Suprapubic skin (tissue), 4 donors: ENCODE data around the gene CNOT4. TPM values are rescaled to one million over a fixed set of nuclear protein-coding genes. Genes with fewer than 3 reads are reported as not detected.

Source experiments
- DNase-seq, 2 donors: peaks; one replicate each; pipeline ENCODE4 v3.0.0-alpha.2; 2019; ENCODE audit warnings: low spot score in 2 of 2
- H3K27ac ChIP-seq: fragments of 200-600 bp; sonication (generic); one replicate; pipeline ENCODE4 v1.5.1; 2019
- H3K27me3 ChIP-seq: fragments of 200-600 bp; sonication (generic); one replicate; pipeline ENCODE4 v1.5.1; 2019
- H3K36me3 ChIP-seq: fragments of 200-600 bp; sonication (generic); one replicate; pipeline ENCODE4 v1.5.1; 2019
- H3K4me1 ChIP-seq: fragments of 200-600 bp; sonication (generic); one replicate; pipeline ENCODE4 v1.5.1; 2019
- H3K4me3 ChIP-seq: fragments of 200-600 bp; sonication (generic); one replicate; pipeline ENCODE4 v1.5.1; 2019; ENCODE audit warnings: mild to moderate bottlenecking
- H3K9me3 ChIP-seq: fragments of 200-600 bp; sonication (generic); one replicate; pipeline ENCODE4 v1.5.1; 2019
- EP300 ChIP-seq: sonication (generic); formaldehyde crosslinking; IDR thresholded peaks from one replicate; pipeline ENCODE4 v1.6.1; 2017; ENCODE audit warnings: antibody characterized with exemption
- POLR2A ChIP-seq, 2 donors: fragments of 450-650 bp; IDR thresholded peaks; one replicate each; pipeline ENCODE4 v1.6.1; 2017; ENCODE audit warnings: antibody characterized with exemption in 2 of 2, mild to moderate bottlenecking in 2 of 2, moderate library complexity in 2 of 2
- POLR2AphosphoS5 ChIP-seq, 3 donors: sonication (generic); formaldehyde crosslinking; IDR thresholded peaks; one replicate each; pipeline ENCODE4 v1.6.1; 2017; ENCODE audit warnings: antibody characterized with exemption in 3 of 3
- WGBS: methylation state at CpG from one replicate; pipeline ENCODE4 v1.1.5; 2018; 5-methylcytosine and 5-hydroxymethylcytosine counted together
- total RNA-seq, 4 donors: library from RNA; depleted of rRNA; stranded (reverse); fragments of >200 nt; gene quantifications; one replicate each; pipeline ENCODE4 v1.1.0, GENCODE V29; 2016
- TF ChIP-seq, protein P1 (sequence below), 2 donors: fragments of 200-600 bp in 1 of 2; fragments of 450-650 bp in 1 of 2; sonication (generic) in 1 of 2; IDR thresholded peaks; one replicate each; pipeline ENCODE4 v1.5.1; 2016 to 2019; ENCODE audit warnings: antibody characterized with exemption in 2 of 2, mild to moderate bottlenecking in 1 of 2, moderate library complexity in 1 of 2

CNOT4 gene
- total RNA-seq, 4 donors from 2014 or later = 17.2 to 32.3 (median 22.6) TPM

DNA sequence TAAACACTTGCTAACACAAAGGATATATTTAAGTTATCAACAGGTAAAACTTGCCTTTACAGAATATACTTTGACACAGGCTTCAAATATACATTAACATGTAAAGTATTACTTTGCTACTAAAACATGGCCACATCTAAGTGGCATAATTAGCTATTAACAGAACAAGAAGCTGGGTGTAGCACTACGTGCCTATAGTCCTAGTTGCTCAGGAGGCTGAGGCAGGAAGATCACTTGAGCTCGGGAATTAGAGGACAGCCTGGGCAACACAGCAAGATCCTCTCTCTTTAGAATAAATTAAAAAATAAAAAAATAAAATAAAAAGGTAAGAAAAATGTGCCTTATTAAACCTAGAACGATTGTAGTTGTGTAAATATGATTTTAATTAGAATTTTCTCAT lies 106.6 kb downstream of the CNOT4 start:
- H3K4me1 ChIP-seq = no peaks in the 10 kb centered on the region
- 92% methylated on average over 3 of the region's 3 CpGs for WGBS
- no peak for TF ChIP-seq POLR2A (IDR thresholded peaks at IDR 0.05)
- no peaks in the 10 kb centered on the region for H3K27me3 ChIP-seq
- H3K4me3 ChIP-seq = no peak overlapping the region
- DNase-seq = no peak
- no peak overlapping the region for H3K27ac ChIP-seq
- H3K36me3 ChIP-seq = peaks cover 12% of the 10 kb centered on the region
- H3K9me3 ChIP-seq = no peaks in the 10 kb centered on the region

DNA sequence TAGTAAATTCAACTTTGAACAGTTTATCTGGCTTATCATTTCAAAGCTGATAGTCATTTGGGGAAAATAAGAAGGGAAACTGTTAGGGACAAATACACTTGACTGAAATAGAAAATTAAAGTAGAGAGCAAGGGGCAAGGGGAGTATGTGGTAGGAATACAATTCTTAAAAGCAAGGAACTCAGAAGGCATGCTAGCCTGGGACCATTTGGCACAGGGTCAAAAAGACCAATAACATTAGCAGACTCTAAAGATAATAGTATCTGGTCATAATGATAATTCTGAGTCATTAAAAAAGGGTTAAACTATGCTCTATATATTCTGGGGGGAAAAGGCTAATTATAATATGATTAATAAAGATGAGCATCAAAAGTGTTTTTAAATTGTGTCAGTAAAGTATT lies 112.2 kb downstream of the CNOT4 start:
- Histone ChIP-seq H3K27me3 (no peaks in the 10 kb centered on the region), H3K36me3 (peaks cover 11% of the 10 kb centered on the region), H3K9me3 (no peaks in the 10 kb centered on the region), H3K4me1 (no peaks in the 10 kb centered on the region), H3K4me3 (no peak overlapping the region), H3K27ac (no peak overlapping the region)
- no peak for DNase-seq
- no peak for TF ChIP-seq EP300

DNA sequence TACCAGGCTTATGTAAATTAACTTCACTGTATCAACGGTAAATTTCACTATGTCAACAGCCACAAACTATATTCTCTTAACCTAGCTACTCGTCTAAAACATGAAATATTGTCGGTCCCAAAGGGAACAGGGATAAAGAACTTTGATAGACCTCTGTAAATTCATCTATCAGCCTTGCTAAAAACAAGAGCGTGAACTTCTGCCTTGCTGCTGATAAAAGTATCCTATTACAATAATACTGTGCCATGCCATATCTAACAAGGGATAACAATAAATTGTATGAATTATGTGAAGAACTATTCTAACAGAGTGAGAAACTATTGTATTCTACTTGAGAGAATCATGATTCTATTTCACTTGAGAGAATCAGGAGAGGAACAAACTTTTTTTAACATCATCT lies 117.2 kb downstream of the CNOT4 start:
- H3K27ac ChIP-seq = no peak overlapping the region
- TF ChIP-seq, protein P1, sequence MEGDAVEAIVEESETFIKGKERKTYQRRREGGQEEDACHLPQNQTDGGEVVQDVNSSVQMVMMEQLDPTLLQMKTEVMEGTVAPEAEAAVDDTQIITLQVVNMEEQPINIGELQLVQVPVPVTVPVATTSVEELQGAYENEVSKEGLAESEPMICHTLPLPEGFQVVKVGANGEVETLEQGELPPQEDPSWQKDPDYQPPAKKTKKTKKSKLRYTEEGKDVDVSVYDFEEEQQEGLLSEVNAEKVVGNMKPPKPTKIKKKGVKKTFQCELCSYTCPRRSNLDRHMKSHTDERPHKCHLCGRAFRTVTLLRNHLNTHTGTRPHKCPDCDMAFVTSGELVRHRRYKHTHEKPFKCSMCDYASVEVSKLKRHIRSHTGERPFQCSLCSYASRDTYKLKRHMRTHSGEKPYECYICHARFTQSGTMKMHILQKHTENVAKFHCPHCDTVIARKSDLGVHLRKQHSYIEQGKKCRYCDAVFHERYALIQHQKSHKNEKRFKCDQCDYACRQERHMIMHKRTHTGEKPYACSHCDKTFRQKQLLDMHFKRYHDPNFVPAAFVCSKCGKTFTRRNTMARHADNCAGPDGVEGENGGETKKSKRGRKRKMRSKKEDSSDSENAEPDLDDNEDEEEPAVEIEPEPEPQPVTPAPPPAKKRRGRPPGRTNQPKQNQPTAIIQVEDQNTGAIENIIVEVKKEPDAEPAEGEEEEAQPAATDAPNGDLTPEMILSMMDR (IDR thresholded peaks at IDR 0.05) = no peak
- TF ChIP-seq POLR2AphosphoS5 (IDR thresholded peaks at IDR 0.05) = no peak
- no peak for TF ChIP-seq EP300
- no peak for TF ChIP-seq POLR2A (IDR thresholded peaks at IDR 0.05)
- no peaks in the 10 kb centered on the region for H3K27me3 ChIP-seq
- no peaks in the 10 kb centered on the region for H3K4me1 ChIP-seq
- 86% methylated on average over 4 of the region's 4 CpGs for WGBS
- H3K36me3 ChIP-seq = peaks cover 11% of the 10 kb centered on the region
- H3K9me3 ChIP-seq = no peaks in the 10 kb centered on the region
- no peak for DNase-seq
- no peak overlapping the region for H3K4me3 ChIP-seq

DNA sequence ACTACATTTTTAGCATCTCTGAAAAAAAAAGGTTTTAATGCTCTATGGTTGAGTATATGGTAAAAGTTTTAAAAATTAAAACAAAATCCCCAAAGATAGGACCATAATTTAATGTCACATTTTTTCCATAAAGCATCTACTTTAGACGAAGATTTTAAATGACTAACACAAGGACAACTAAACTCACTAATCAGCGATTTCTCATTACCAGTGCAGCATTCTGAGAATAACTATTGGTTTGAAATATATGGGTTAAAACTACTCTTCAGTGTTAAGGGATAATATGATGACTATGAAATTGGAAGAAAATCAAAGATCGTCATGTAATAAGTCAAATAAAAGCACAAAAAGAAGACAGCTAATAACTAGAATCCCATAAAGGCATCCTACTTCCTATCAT lies 118.4 kb downstream of the CNOT4 start:
- 86% methylated on average over 3 of the region's 3 CpGs for WGBS
- no peaks in the 10 kb centered on the region for H3K4me1 ChIP-seq
- H3K27ac ChIP-seq = no peak overlapping the region
- TF ChIP-seq POLR2A (IDR thresholded peaks at IDR 0.05) (no peak), POLR2AphosphoS5 (IDR thresholded peaks at IDR 0.05) (no peak), EP300 (no peak)
- TF ChIP-seq, protein P1 (IDR thresholded peaks at IDR 0.05) = no peak
- no peak overlapping the region for H3K4me3 ChIP-seq
- DNase-seq = no peak
- peaks cover 11% of the 10 kb centered on the region for H3K36me3 ChIP-seq
- no peaks in the 10 kb centered on the region for H3K9me3 ChIP-seq
- H3K27me3 ChIP-seq = no peaks in the 10 kb centered on the region

DNA sequence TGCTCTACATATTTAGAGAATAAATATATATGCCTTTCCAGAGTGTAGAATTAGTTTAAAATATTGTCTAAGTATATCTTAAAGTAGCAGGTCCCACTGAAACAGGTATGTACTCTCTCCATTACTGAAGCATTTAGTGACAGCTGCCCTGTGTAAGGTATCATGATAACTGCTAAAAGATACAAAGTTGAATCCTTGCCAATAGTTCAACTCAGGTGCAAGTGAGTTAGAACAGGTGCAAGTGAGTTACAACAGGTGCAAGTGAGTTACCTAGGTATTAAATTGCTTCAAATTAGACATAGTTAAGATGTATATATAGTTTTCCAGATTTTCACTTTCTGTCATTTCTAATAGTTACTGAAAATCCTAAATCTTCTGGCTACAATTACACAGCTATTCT lies 119.1 kb downstream of the CNOT4 start:
- Histone ChIP-seq H3K27me3 (no peaks in the 10 kb centered on the region), H3K36me3 (peaks cover 11% of the 10 kb centered on the region), H3K9me3 (no peaks in the 10 kb centered on the region), H3K27ac (no peak overlapping the region), H3K4me1 (no peaks in the 10 kb centered on the region), H3K4me3 (no peak overlapping the region)
- TF ChIP-seq POLR2A (IDR thresholded peaks at IDR 0.05) (no peak), EP300 (no peak), POLR2AphosphoS5 (IDR thresholded peaks at IDR 0.05) (no peak)
- TF ChIP-seq, protein P1 (IDR thresholded peaks at IDR 0.05) = no peak
- DNase-seq = no peak

DNA sequence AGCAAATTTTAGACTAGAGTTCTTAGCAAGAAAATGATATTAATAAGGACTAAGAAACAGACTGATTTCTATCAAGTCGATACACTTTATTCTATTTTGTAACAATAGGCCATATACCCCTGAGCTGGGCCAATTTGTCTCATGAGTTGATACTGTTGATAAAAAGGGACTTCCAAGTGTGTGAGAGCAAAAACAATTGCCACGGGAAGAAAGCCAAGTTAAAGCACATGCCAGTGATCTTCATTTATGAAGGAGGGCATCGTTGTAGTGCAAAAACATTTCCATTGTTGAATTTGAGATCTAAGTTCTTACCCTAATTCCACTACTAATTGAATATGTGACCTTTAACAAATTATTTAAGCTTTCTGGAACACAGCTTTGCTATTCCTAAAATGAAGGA lies 119.9 kb downstream of the CNOT4 start:
- Histone ChIP-seq H3K27me3 (no peaks in the 10 kb centered on the region), H3K4me3 (no peak overlapping the region), H3K36me3 (peaks cover 8% of the 10 kb centered on the region), H3K4me1 (no peaks in the 10 kb centered on the region), H3K9me3 (no peaks in the 10 kb centered on the region), H3K27ac (no peak overlapping the region)
- TF ChIP-seq, protein P1 (IDR thresholded peaks at IDR 0.05) = no peak
- no peak for DNase-seq
- WGBS = 55% methylated on average over 3 of the region's 3 CpGs
